WTC11 (cell line): Measurements from ENCODE around the gene RILP. TPM values are rescaled to one million over a fixed set of nuclear protein-coding genes. Genes with fewer than 3 reads are reported as not detected.

Source experiments
- ATAC-seq: fragments of 200-7000 bp; cut with Tn5 transposase; 2 replicates; pipeline ENCODE4 v1.10.0; 2021; ENCODE audit warnings: mild to moderate bottlenecking, moderate library complexity
- CTCF ChIA-PET: fragments of 300-600 bp; sonication (Branson Sonifier 250); formaldehyde crosslinking; loops from one replicate; lab custom pipeline; 2021; ENCODE audit warnings: antibody characterized with exemption; lab: Charles Lee
- POLR2A ChIA-PET: fragments of 350-600 bp; sonication (Branson Sonifier 250); formaldehyde crosslinking; loops from one replicate; lab custom pipeline; 2021; ENCODE audit warnings: antibody characterized with exemption; lab: Charles Lee
- DNase-seq: peaks from one replicate; pipeline ENCODE4 v3.0.0; 2021; ENCODE audit warnings: low spot score
- H3K27ac Mint-ChIP-seq: 2 replicates; pipeline ENCODE4 v1.8.0; 2021; ENCODE audit warnings: mixed read lengths
- H3K27me3 Mint-ChIP-seq: 2 replicates; pipeline ENCODE4 v1.8.0; 2021; ENCODE audit warnings: low read depth, mild to moderate bottlenecking, moderate library complexity, mixed read lengths
- H3K36me3 Mint-ChIP-seq: 2 replicates; pipeline ENCODE4 v1.8.0; 2021; ENCODE audit warnings: mixed read lengths
- H3K4me1 Mint-ChIP-seq: 2 replicates; pipeline ENCODE4 v1.8.0; 2022; ENCODE audit warnings: mixed read lengths
- H3K4me3 Mint-ChIP-seq: 2 replicates; pipeline ENCODE4 v1.8.0; 2021; ENCODE audit warnings: mild to moderate bottlenecking, moderate library complexity, mixed read lengths
- H3K9me3 Mint-ChIP-seq: 2 replicates; pipeline ENCODE4 v1.8.0; 2021; ENCODE audit warnings: mixed read lengths
- NFE2L1 ChIP-seq: sonication (generic); formaldehyde crosslinking; IDR thresholded peaks from 2 replicates; pipeline ENCODE4 v1.8.1; 2023; ENCODE audit warnings: missing genetic modification reagents
- NFYB ChIP-seq: sonication (generic); formaldehyde crosslinking; conservative IDR thresholded peaks from 2 replicates; pipeline ENCODE4 v1.8.0; 2022; ENCODE audit warnings: low read depth, missing genetic modification reagents
- SOX15 ChIP-seq: fragments of 250-450 bp; sonication (Bioruptor Pico); IDR thresholded peaks from 2 replicates; pipeline ENCODE4 v1.9.0; 2021; ENCODE audit warnings: mild to moderate bottlenecking
- ZNF121 ChIP-seq: sonication (generic); formaldehyde crosslinking; IDR thresholded peaks from 2 replicates; pipeline ENCODE4 v1.8.0; 2023; ENCODE audit warnings: missing genetic modification reagents
- ZNF263 ChIP-seq: sonication (generic); formaldehyde crosslinking; IDR thresholded peaks from 2 replicates; pipeline ENCODE4 v1.8.1; 2022; ENCODE audit warnings: low read depth, mild to moderate bottlenecking, moderate library complexity, missing genetic modification reagents
- total RNA-seq: library from RNA; stranded (reverse); gene quantifications from 3 replicates; pipeline ENCODE4 v1.2.3, GENCODE V29; 2021
- TF ChIP-seq, protein P1 (sequence below): sonication (generic); formaldehyde crosslinking; IDR thresholded peaks from 2 replicates; pipeline ENCODE4 v1.8.1; 2022; ENCODE audit warnings: mild to moderate bottlenecking, missing genetic modification reagents, moderate library complexity, borderline replicate concordance
- TF ChIP-seq, protein P2 (sequence below): sonication (generic); formaldehyde crosslinking; conservative IDR thresholded peaks from 2 replicates; pipeline ENCODE4 v1.8.1; 2022; ENCODE audit warnings: mild to moderate bottlenecking, missing genetic modification reagents
- TF ChIP-seq, protein P3 (sequence below): sonication (generic); formaldehyde crosslinking; IDR thresholded peaks from 2 replicates; pipeline ENCODE4 v1.8.0; 2022; ENCODE audit warnings: missing genetic modification reagents
- TF ChIP-seq, protein P4 (sequence below): sonication (generic); formaldehyde crosslinking; IDR thresholded peaks from 2 replicates; pipeline ENCODE4 v1.8.0; 2023; ENCODE audit warnings: missing genetic modification reagents, mild to moderate bottlenecking, borderline replicate concordance
- TF ChIP-seq, protein P5 (sequence below): fragments of 250-450 bp; sonication (Bioruptor Pico); conservative IDR thresholded peaks from 2 replicates; pipeline ENCODE4 v1.9.0; 2021; ENCODE audit warnings: mild to moderate bottlenecking

Gene RILP
- total RNA-seq, 1 experiment from 2014 or later = 11.7 TPM

DNA sequence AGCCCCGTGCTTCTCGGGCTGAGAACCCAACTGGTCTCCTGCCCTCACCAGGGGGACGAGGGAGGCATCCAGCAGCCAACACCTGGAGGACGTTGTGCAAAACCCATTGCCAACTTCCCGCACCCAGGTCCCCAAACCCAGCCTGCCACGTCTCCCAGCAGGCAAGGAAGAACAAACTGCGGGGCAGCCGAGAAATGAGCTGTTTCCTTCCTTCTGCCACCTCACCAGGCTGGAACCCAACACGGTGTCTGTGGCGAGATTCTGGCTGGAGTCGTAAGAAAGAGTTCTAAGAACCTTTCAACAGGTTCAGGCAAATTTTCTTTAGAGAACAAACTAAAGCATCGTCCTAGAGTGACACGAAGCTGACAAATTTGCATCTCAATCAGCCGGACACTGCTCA is 24.6 kb downstream of the RILP start (continued):
- TF ChIP-seq, protein P1, sequence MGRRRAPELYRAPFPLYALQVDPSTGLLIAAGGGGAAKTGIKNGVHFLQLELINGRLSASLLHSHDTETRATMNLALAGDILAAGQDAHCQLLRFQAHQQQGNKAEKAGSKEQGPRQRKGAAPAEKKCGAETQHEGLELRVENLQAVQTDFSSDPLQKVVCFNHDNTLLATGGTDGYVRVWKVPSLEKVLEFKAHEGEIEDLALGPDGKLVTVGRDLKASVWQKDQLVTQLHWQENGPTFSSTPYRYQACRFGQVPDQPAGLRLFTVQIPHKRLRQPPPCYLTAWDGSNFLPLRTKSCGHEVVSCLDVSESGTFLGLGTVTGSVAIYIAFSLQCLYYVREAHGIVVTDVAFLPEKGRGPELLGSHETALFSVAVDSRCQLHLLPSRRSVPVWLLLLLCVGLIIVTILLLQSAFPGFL = no peak
- TF ChIP-seq, protein P2, sequence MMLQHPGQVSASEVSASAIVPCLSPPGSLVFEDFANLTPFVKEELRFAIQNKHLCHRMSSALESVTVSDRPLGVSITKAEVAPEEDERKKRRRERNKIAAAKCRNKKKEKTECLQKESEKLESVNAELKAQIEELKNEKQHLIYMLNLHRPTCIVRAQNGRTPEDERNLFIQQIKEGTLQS (CRISPR knock-in tag) = no peak

DNA sequence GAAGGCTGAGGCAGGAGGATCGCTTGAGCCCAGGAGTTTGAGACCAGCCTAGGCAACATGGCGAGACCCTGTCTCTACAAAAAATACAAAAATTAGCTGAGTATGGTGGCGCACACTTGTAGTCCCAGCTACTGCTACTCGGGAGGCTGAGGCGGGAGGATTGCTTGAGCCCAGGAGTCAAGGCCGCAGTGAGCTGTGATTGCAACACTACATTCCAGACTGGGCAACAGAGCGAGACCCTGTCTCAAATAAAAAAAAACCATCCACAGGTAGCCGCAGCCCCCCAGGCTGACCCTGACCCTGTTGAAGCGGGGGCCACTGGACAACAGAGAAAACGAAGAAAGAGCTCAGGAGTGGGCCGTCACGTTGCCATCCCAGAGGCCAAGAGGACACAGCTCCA is 25.0 kb downstream of the RILP start:
- 0 out of 2 replicates have a peak, but pooled peaks have one; percentile 35 for TF ChIP-seq ZNF121 (CRISPR knock-in tag)
- no peak for TF ChIP-seq ZNF263
- peaks cover 22% of the 10 kb centered on the region for H3K4me1 Mint-ChIP-seq
- POLR2A ChIA-PET = no interaction called here
- no peak overlapping the region for H3K27ac Mint-ChIP-seq
- H3K4me3 Mint-ChIP-seq = no peak overlapping the region
- H3K9me3 Mint-ChIP-seq = no peaks in the 10 kb centered on the region
- peaks cover 5% of the 10 kb centered on the region; the same call in 1 of the 2 replicates for H3K27me3 Mint-ChIP-seq
- no peak for DNase-seq
- CTCF ChIA-PET = interaction anchor here (0.6 to 8.7 kb wide), 5 partner anchors 8 to 91 kb away, joined by 3 to 240 read pairs (median 3); no protein-coding TSS in a partner anchor
- no peaks in the 10 kb centered on the region for H3K36me3 Mint-ChIP-seq
- ATAC-seq = no peak

DNA sequence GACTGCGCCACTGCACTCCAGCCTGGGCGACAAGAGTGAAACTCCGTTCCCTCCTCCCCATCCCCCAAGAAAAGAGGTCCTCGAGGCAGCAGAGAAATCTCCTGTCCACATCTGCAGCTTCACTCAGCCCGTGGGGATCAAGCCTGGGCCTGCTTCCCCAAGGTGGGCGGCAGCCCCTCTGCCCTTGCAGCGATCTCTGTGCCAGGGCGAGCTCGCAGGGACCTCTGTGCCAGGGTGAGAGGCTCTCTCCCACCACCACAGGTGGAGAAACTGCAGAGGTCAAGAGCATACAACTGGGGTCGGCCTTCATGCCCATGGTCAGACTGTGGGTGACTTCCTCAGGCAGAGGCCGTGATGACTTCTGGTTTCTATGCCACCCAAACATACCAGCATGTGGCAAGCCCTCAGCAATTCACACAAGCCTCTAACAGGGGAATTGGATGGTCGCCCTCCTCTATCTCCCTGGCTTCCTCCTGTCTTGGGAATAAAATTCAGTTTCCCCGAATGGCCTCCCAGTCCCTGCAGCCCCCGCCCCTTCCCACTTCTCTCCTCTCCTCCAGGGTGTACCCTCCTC is 26.5 kb downstream of the RILP start:
- Mint-ChIP-seq H3K4me3 (no peak overlapping the region), H3K9me3 (no peaks in the 10 kb centered on the region), H3K36me3 (no peaks in the 10 kb centered on the region), H3K27ac (peak overlapping the region; percentile 70; the same call in 1 of the 2 replicates), H3K4me1 (peaks cover 22% of the 10 kb centered on the region), H3K27me3 (peaks cover 5% of the 10 kb centered on the region; the same call in 1 of the 2 replicates)
- ATAC-seq (no peak), DNase-seq (no peak)
- ChIA-PET POLR2A (no interaction called here), CTCF (interaction anchor here (1.0 to 2.0 kb wide), 3 partner anchors 26 to 90 kb away, joined by 3 to 9 read pairs (median 6); partner anchors contain the start of gene RILP)
- no peak for TF ChIP-seq NFE2L1 (CRISPR knock-in tag)
- no peak for TF ChIP-seq NFYB (CRISPR knock-in tag)
- TF ChIP-seq SOX15 = no peak
- TF ChIP-seq, protein P3, sequence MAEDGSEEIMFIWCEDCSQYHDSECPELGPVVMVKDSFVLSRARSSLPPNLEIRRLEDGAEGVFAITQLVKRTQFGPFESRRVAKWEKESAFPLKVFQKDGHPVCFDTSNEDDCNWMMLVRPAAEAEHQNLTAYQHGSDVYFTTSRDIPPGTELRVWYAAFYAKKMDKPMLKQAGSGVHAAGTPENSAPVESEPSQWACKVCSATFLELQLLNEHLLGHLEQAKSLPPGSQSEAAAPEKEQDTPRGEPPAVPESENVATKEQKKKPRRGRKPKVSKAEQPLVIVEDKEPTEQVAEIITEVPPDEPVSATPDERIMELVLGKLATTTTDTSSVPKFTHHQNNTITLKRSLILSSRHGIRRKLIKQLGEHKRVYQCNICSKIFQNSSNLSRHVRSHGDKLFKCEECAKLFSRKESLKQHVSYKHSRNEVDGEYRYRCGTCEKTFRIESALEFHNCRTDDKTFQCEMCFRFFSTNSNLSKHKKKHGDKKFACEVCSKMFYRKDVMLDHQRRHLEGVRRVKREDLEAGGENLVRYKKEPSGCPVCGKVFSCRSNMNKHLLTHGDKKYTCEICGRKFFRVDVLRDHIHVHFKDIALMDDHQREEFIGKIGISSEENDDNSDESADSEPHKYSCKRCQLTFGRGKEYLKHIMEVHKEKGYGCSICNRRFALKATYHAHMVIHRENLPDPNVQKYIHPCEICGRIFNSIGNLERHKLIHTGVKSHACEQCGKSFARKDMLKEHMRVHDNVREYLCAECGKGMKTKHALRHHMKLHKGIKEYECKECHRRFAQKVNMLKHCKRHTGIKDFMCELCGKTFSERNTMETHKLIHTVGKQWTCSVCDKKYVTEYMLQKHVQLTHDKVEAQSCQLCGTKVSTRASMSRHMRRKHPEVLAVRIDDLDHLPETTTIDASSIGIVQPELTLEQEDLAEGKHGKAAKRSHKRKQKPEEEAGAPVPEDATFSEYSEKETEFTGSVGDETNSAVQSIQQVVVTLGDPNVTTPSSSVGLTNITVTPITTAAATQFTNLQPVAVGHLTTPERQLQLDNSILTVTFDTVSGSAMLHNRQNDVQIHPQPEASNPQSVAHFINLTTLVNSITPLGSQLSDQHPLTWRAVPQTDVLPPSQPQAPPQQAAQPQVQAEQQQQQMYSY (CRISPR knock-in tag) = no peak

DNA sequence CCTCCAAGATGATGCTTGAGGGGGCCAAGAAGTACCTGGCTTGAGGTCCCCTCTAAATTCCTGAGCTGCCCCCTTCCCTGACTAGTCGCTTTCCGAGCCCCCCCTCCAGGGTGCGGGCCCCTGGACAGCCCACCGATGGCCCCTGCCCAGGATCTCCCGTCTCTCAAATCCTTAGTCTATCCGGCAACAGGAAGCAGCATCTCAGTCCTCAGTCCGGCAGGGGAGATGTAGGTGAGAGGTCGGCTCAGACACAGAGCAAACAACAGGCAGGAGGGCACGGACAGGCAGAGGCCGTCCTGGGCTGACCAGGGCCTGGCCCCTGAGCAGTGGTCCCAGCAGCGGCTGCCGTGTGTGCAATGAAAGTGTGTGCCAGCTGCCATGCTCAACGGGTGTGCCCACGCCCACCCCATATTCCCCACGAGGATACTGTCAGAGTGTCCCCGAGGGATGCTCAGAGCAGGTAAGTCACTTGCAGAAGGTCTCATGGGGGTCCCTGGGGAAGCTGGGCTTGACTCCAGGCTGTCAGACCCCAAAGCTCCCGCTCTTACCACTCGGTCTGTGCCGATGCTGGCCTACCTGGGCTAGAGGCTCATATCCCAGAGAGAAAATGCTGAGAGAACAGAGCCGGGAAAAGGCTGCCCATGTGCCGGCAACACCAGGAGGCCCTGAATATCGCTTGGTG is 28.3 kb downstream of the RILP start:
- no peak for DNase-seq
- no peak for ATAC-seq
- Mint-ChIP-seq H3K4me1 (peaks cover 12% of the 10 kb centered on the region), H3K36me3 (no peaks in the 10 kb centered on the region), H3K27ac (no peak overlapping the region), H3K9me3 (no peaks in the 10 kb centered on the region), H3K27me3 (no peaks in the 10 kb centered on the region), H3K4me3 (no peak overlapping the region)
- POLR2A ChIA-PET = no interaction called here
- TF ChIP-seq, protein P4, sequence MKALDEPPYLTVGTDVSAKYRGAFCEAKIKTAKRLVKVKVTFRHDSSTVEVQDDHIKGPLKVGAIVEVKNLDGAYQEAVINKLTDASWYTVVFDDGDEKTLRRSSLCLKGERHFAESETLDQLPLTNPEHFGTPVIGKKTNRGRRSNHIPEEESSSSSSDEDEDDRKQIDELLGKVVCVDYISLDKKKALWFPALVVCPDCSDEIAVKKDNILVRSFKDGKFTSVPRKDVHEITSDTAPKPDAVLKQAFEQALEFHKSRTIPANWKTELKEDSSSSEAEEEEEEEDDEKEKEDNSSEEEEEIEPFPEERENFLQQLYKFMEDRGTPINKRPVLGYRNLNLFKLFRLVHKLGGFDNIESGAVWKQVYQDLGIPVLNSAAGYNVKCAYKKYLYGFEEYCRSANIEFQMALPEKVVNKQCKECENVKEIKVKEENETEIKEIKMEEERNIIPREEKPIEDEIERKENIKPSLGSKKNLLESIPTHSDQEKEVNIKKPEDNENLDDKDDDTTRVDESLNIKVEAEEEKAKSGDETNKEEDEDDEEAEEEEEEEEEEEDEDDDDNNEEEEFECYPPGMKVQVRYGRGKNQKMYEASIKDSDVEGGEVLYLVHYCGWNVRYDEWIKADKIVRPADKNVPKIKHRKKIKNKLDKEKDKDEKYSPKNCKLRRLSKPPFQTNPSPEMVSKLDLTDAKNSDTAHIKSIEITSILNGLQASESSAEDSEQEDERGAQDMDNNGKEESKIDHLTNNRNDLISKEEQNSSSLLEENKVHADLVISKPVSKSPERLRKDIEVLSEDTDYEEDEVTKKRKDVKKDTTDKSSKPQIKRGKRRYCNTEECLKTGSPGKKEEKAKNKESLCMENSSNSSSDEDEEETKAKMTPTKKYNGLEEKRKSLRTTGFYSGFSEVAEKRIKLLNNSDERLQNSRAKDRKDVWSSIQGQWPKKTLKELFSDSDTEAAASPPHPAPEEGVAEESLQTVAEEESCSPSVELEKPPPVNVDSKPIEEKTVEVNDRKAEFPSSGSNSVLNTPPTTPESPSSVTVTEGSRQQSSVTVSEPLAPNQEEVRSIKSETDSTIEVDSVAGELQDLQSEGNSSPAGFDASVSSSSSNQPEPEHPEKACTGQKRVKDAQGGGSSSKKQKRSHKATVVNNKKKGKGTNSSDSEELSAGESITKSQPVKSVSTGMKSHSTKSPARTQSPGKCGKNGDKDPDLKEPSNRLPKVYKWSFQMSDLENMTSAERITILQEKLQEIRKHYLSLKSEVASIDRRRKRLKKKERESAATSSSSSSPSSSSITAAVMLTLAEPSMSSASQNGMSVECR (CRISPR knock-in tag) = no peak
- no peak for TF ChIP-seq ZNF121 (CRISPR knock-in tag)
- TF ChIP-seq NFYB (CRISPR knock-in tag) = no peak
- TF ChIP-seq, protein P5, sequence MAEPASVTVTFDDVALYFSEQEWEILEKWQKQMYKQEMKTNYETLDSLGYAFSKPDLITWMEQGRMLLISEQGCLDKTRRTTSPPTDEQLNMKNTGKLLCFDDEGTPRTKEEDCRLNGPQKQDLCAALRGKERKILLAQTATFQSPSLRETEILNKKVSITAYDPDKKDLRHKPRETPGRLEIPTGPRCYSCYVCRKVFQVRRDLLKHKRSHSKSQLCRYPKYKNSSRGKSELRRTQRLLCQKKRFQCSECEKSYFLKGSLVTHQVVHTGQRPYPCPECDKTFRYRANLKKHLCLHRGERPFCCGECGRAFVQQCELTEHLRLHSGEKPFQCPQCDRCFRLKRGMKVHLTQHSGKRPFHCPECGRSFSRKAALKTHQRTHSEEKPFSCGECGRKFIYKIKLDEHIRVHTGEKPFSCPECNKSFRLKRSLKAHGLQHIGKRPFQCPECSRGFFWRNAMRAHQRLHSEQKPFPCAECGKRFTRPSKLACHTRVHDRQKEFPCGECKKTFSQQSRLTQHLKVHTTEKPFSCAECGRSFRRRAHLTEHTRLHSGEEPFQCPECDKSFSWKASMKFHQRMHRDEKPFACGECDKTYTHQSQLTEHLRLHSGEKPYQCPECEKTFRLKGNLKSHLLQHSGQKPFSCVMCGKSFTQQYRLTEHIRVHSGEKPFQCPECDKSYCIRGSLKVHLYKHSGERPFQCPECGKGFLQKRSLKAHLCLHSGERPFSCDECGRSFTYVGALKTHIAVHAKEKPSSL = no peak
- CTCF ChIA-PET = interaction anchor here (2.0 to 2.5 kb wide), 2 partner anchors 8 to 28 kb away, joined by 9 to 11 read pairs; partner anchors contain the start of genes RILP and SLC43A2
